Measurements from ENCODE around the gene PAX4. TPM values are rescaled to one million over a fixed set of nuclear protein-coding genes. Genes with fewer than 3 reads are reported as not detected.

The PAX4 gene
- total RNA-seq, 1 experiment from 2014 or later, result not detected

- CTCF ChIA-PET, result no interaction called here
- no peak overlapping the region for H3K4me3 ChIP-seq (replicated peaks in 1 of 2; ENCODE audit: low read depth in 1 of 2, low read length in 2 of 2)
Measured at GRCh38 chr7:127647636-127648035, 29.7 kb upstream of the PAX4 start.

More at GRCh38 chr7:127647636-127648035, 29.7 kb upstream of the PAX4 start:
- no peak overlapping the region for H2AFZ ChIP-seq (ENCODE audit: low read depth, low read length, poor library complexity, severe bottlenecking)
- BruUV-seq (replicated peaks), result no TSS peak
- H3K9me3 ChIP-seq (ENCODE audit: control insufficient read depth in 1 of 2, insufficient read depth in 1 of 2, low read depth in 1 of 2, low read length in 2 of 2), result no peaks in the 10 kb centered on the region
- POLR2A ChIA-PET, result no interaction called here
- intact Hi-C loops (cut with micrococcal nuclease), result no loop called here
- ATAC-seq (no peak), DNase-seq (ENCODE audit: low read depth, low spot score) (no peak)
- no peaks in the 10 kb centered on the region for H3K36me3 ChIP-seq (ENCODE audit: control insufficient read depth in 1 of 2, insufficient read depth in 2 of 2, low read length in 2 of 2)
- TF ChIP-seq, protein P1, sequence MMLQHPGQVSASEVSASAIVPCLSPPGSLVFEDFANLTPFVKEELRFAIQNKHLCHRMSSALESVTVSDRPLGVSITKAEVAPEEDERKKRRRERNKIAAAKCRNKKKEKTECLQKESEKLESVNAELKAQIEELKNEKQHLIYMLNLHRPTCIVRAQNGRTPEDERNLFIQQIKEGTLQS (IDR thresholded peaks at IDR 0.05), result no peak
- no peak for TF ChIP-seq ZNF274 (IDR thresholded peaks at IDR 0.05; ENCODE audit: low read depth, low read length)
- TF ChIP-seq, protein P2, sequence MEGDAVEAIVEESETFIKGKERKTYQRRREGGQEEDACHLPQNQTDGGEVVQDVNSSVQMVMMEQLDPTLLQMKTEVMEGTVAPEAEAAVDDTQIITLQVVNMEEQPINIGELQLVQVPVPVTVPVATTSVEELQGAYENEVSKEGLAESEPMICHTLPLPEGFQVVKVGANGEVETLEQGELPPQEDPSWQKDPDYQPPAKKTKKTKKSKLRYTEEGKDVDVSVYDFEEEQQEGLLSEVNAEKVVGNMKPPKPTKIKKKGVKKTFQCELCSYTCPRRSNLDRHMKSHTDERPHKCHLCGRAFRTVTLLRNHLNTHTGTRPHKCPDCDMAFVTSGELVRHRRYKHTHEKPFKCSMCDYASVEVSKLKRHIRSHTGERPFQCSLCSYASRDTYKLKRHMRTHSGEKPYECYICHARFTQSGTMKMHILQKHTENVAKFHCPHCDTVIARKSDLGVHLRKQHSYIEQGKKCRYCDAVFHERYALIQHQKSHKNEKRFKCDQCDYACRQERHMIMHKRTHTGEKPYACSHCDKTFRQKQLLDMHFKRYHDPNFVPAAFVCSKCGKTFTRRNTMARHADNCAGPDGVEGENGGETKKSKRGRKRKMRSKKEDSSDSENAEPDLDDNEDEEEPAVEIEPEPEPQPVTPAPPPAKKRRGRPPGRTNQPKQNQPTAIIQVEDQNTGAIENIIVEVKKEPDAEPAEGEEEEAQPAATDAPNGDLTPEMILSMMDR (IDR thresholded peaks at IDR 0.05 in 2 of 3, conservative IDR thresholded peaks at IDR 0.05 in 1 of 3; ENCODE audit: borderline replicate concordance in 1 of 3, insufficient read depth in 1 of 3, low read depth in 2 of 3, low read length in 2 of 3), result no peak
- TF ChIP-seq EGR1 (IDR thresholded peaks at IDR 0.05; ENCODE audit: low read depth), result no peak
- no peak for TF ChIP-seq ELF1 (IDR thresholded peaks at IDR 0.05; ENCODE audit: borderline replicate concordance, low read depth)
- TF ChIP-seq SIN3A (IDR thresholded peaks at IDR 0.05; ENCODE audit: low read depth), result no peak
- TF ChIP-seq CBX3 (IDR thresholded peaks at IDR 0.05; ENCODE audit: low read depth), result no peak
- TF ChIP-seq SP1 (IDR thresholded peaks at IDR 0.05; ENCODE audit: low read depth), result no peak
- TF ChIP-seq POLR2A (IDR thresholded peaks at IDR 0.05; ENCODE audit: borderline replicate concordance, extremely low read depth, insufficient read depth, insufficient read length), result no peak
- no peak for TF ChIP-seq FOSL1 (IDR thresholded peaks at IDR 0.05; ENCODE audit: low read depth)
- TF ChIP-seq, protein P3, sequence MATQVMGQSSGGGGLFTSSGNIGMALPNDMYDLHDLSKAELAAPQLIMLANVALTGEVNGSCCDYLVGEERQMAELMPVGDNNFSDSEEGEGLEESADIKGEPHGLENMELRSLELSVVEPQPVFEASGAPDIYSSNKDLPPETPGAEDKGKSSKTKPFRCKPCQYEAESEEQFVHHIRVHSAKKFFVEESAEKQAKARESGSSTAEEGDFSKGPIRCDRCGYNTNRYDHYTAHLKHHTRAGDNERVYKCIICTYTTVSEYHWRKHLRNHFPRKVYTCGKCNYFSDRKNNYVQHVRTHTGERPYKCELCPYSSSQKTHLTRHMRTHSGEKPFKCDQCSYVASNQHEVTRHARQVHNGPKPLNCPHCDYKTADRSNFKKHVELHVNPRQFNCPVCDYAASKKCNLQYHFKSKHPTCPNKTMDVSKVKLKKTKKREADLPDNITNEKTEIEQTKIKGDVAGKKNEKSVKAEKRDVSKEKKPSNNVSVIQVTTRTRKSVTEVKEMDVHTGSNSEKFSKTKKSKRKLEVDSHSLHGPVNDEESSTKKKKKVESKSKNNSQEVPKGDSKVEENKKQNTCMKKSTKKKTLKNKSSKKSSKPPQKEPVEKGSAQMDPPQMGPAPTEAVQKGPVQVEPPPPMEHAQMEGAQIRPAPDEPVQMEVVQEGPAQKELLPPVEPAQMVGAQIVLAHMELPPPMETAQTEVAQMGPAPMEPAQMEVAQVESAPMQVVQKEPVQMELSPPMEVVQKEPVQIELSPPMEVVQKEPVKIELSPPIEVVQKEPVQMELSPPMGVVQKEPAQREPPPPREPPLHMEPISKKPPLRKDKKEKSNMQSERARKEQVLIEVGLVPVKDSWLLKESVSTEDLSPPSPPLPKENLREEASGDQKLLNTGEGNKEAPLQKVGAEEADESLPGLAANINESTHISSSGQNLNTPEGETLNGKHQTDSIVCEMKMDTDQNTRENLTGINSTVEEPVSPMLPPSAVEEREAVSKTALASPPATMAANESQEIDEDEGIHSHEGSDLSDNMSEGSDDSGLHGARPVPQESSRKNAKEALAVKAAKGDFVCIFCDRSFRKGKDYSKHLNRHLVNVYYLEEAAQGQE (IDR thresholded peaks at IDR 0.05; ENCODE audit: low read depth), result no peak
- TF ChIP-seq, protein P4, sequence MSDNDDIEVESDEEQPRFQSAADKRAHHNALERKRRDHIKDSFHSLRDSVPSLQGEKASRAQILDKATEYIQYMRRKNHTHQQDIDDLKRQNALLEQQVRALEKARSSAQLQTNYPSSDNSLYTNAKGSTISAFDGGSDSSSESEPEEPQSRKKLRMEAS (IDR thresholded peaks at IDR 0.05), result no peak
- TF ChIP-seq YY1 (IDR thresholded peaks at IDR 0.05; ENCODE audit: extremely low read depth, insufficient replicate concordance, low read depth, low read length), result no peak
- TF ChIP-seq RAD21 (IDR thresholded peaks at IDR 0.05; ENCODE audit: low read depth), result no peak
- no peak for TF ChIP-seq EZH2phosphoT487 (IDR thresholded peaks at IDR 0.05; ENCODE audit: borderline replicate concordance)
- TF ChIP-seq POLR2AphosphoS5 (IDR thresholded peaks at IDR 0.05; ENCODE audit: low read depth, low read length), result no peak
- TF ChIP-seq TCF7L2 (IDR thresholded peaks at IDR 0.05; ENCODE audit: borderline replicate concordance, extremely low read depth, insufficient read depth, insufficient read length), result no peak
- no peak overlapping the region for H3K9ac ChIP-seq (ENCODE audit: low read length)
- H3K27ac ChIP-seq (ENCODE audit: low read depth, low read length), result no peak overlapping the region
- H3K79me2 ChIP-seq (ENCODE audit: insufficient read depth, low read length), result peaks cover 7% of the 10 kb centered on the region
- peaks cover 4 to 10% of the 10 kb centered on the region in 2 experiments; a peak in 3 of 4 replicates for H3K4me1 ChIP-seq (ENCODE audit: control insufficient read depth in 1 of 2, insufficient read depth in 2 of 2, low read length in 2 of 2)
- H3K9me2 ChIP-seq (ENCODE audit: insufficient read depth), result no peaks in the 10 kb centered on the region
- H4K20me1 ChIP-seq (ENCODE audit: insufficient read depth), result no peaks in the 10 kb centered on the region
- no peaks in the 10 kb centered on the region for H3K27me3 ChIP-seq (ENCODE audit: insufficient read depth, low read length)
- RAD21 ChIA-PET (ENCODE audit: low non-redundant PET in 1 of 2, low total read pairs in 2 of 2, uncharacterized antibody in 2 of 2, unreplicated experiment in 2 of 2), result no interaction called here
- H3K4me2 ChIP-seq (ENCODE audit: low read length), result no peak overlapping the region

Measured in HCT116 (cell line).